Measurements from ENCODE around the gene SPRED2. TPM values are rescaled to one million over a fixed set of nuclear protein-coding genes. Genes with fewer than 3 reads are reported as not detected.

The SPRED2 gene
- total and polyA plus RNA-seq, 2 experiments from 2014 or later = 19.7 to 20.3 TPM

GRCh38 chr2:65371074-65371434 lies 61.3 kb downstream of the SPRED2 start:
- H3K4me2 ChIP-seq (ENCODE audit: unreplicated experiment) = no peak overlapping the region
- no peaks in the 10 kb centered on the region for H3K9me2 ChIP-seq (ENCODE audit: insufficient read depth)
- DNase-seq = no peak
- peaks cover 86% of the 10 kb centered on the region for H3K79me2 ChIP-seq (ENCODE audit: insufficient read depth)
- no peak overlapping the region for H3K9ac ChIP-seq
- H3K36me3 ChIP-seq (ENCODE audit: low read depth) = no peaks in the 10 kb centered on the region
- no peaks in the 10 kb centered on the region for H4K20me1 ChIP-seq (ENCODE audit: insufficient read depth)
- no peaks in the 10 kb centered on the region for H3K9me3 ChIP-seq (ENCODE audit: low read depth)
- WGBS, 2 experiments (ENCODE audit: low coverage in 1 of 2, low lambda C conversion rate in 2 of 2, missing lambda C conversion rate in 2 of 2) = 86 to 90% methylated on average over 4 of the region's 4 CpGs
- H2AFZ ChIP-seq = no peak overlapping the region
- H3K27me3 ChIP-seq (replicated peaks; ENCODE audit: insufficient read depth) = no peaks in the 10 kb centered on the region
- H3F3A ChIP-seq (ENCODE audit: insufficient read depth) = peaks cover 22% of the 10 kb centered on the region
- in situ Hi-C loops (cut with MboI) = no loop called here
- H3K4me1 ChIP-seq (ENCODE audit: insufficient read depth) = peaks cover 29% of the 10 kb centered on the region
- H3K27ac ChIP-seq = no peak overlapping the region
- H3K4me3 ChIP-seq = no peak overlapping the region
- TF ChIP-seq EZH2 (IDR thresholded peaks at IDR 0.05; ENCODE audit: insufficient read depth, poor library complexity, severe bottlenecking) = no peak
- TF ChIP-seq EZH2phosphoT487 (IDR thresholded peaks at IDR 0.05; ENCODE audit: insufficient read depth, low read depth) = no peak

GRCh38 chr2:65370387-65371073 lies 61.9 kb downstream of the SPRED2 start:
- Histone ChIP-seq H3K9ac (no peak overlapping the region), H3K27me3 (replicated peaks; ENCODE audit: insufficient read depth) (no peaks in the 10 kb centered on the region), H4K20me1 (ENCODE audit: insufficient read depth) (no peaks in the 10 kb centered on the region), H3K4me1 (ENCODE audit: insufficient read depth) (peaks cover 34% of the 10 kb centered on the region), H3K4me2 (ENCODE audit: unreplicated experiment) (no peak overlapping the region), H3K4me3 (no peak overlapping the region), H3F3A (ENCODE audit: insufficient read depth) (peaks cover 27% of the 10 kb centered on the region), H3K9me3 (ENCODE audit: low read depth) (no peaks in the 10 kb centered on the region), H2AFZ (no peak overlapping the region), H3K36me3 (ENCODE audit: low read depth) (no peaks in the 10 kb centered on the region), H3K9me2 (ENCODE audit: insufficient read depth) (no peaks in the 10 kb centered on the region), H3K27ac (no peak overlapping the region), H3K79me2 (ENCODE audit: insufficient read depth) (peaks cover 86% of the 10 kb centered on the region)
- in situ Hi-C loops (cut with MboI) = no loop called here
- DNase-seq = no peak
- TF ChIP-seq EZH2 (IDR thresholded peaks at IDR 0.05; ENCODE audit: insufficient read depth, poor library complexity, severe bottlenecking) (no peak), EZH2phosphoT487 (IDR thresholded peaks at IDR 0.05; ENCODE audit: insufficient read depth, low read depth) (no peak)
- 73 to 80% methylated on average over 5 of the region's 5 CpGs for WGBS, 2 experiments (ENCODE audit: low coverage in 1 of 2, low lambda C conversion rate in 2 of 2, missing lambda C conversion rate in 2 of 2)

- H3K4me2 ChIP-seq (ENCODE audit: unreplicated experiment) = no peak overlapping the region
- in situ Hi-C loops (cut with MboI) = no loop called here
- H3K79me2 ChIP-seq (ENCODE audit: insufficient read depth) = peaks cover 86% of the 10 kb centered on the region
- no peak for DNase-seq
- H3F3A ChIP-seq (ENCODE audit: insufficient read depth) = peaks cover 32% of the 10 kb centered on the region
- no peaks in the 10 kb centered on the region for H3K36me3 ChIP-seq (ENCODE audit: low read depth)
- WGBS, 2 experiments (ENCODE audit: low coverage in 1 of 2, low lambda C conversion rate in 2 of 2, missing lambda C conversion rate in 2 of 2) = 80 to 84% methylated on average over 4 of the region's 4 CpGs
- TF ChIP-seq EZH2 (IDR thresholded peaks at IDR 0.05; ENCODE audit: insufficient read depth, poor library complexity, severe bottlenecking) (no peak), EZH2phosphoT487 (IDR thresholded peaks at IDR 0.05; ENCODE audit: insufficient read depth, low read depth) (no peak)
- no peaks in the 10 kb centered on the region for H3K27me3 ChIP-seq (replicated peaks; ENCODE audit: insufficient read depth)
- H2AFZ ChIP-seq = no peak overlapping the region
- no peak overlapping the region for H3K9ac ChIP-seq
- peaks cover 40% of the 10 kb centered on the region for H3K4me1 ChIP-seq (ENCODE audit: insufficient read depth)
- H4K20me1 ChIP-seq (ENCODE audit: insufficient read depth) = no peaks in the 10 kb centered on the region
- H3K4me3 ChIP-seq = no peak overlapping the region
- no peaks in the 10 kb centered on the region for H3K9me3 ChIP-seq (ENCODE audit: low read depth)
- no peak overlapping the region for H3K27ac ChIP-seq
- H3K9me2 ChIP-seq (ENCODE audit: insufficient read depth) = no peaks in the 10 kb centered on the region
These were observed 62.4 kb downstream of the SPRED2 start for GRCh38 chr2:65369980-65370379.

- WGBS, 2 experiments (ENCODE audit: low coverage in 1 of 2, low lambda C conversion rate in 2 of 2, missing lambda C conversion rate in 2 of 2) = 83 to 87% methylated on average over 2 of the region's 2 CpGs
- Histone ChIP-seq H3K79me2 (ENCODE audit: insufficient read depth) (peaks cover 86% of the 10 kb centered on the region), H3K9ac (no peak overlapping the region), H3F3A (ENCODE audit: insufficient read depth) (peaks cover 35% of the 10 kb centered on the region), H3K9me3 (ENCODE audit: low read depth) (no peaks in the 10 kb centered on the region), H3K4me3 (no peak overlapping the region), H3K4me1 (ENCODE audit: insufficient read depth) (peaks cover 42% of the 10 kb centered on the region), H3K4me2 (ENCODE audit: unreplicated experiment) (no peak overlapping the region), H3K27ac (no peak overlapping the region), H2AFZ (no peak overlapping the region), H4K20me1 (ENCODE audit: insufficient read depth) (no peaks in the 10 kb centered on the region), H3K27me3 (replicated peaks; ENCODE audit: insufficient read depth) (no peaks in the 10 kb centered on the region), H3K36me3 (ENCODE audit: low read depth) (no peaks in the 10 kb centered on the region), H3K9me2 (ENCODE audit: insufficient read depth) (no peaks in the 10 kb centered on the region)
- no peak for DNase-seq
- in situ Hi-C loops (cut with MboI) = no loop called here
- TF ChIP-seq EZH2 (IDR thresholded peaks at IDR 0.05; ENCODE audit: insufficient read depth, poor library complexity, severe bottlenecking) = no peak
- no peak for TF ChIP-seq EZH2phosphoT487 (IDR thresholded peaks at IDR 0.05; ENCODE audit: insufficient read depth, low read depth)
These were observed 62.8 kb downstream of the SPRED2 start for GRCh38 chr2:65369574-65369973.
